Fibroblast of the conjunctiva (primary cell): Measurements from ENCODE around the gene AMMECR1.
A peak's percentile ranks its signal among the peaks of the same experiment; 100 is the strongest.

Source experiments
- DNase-seq: peaks from one replicate; pipeline ENCODE4 v3.0.0-alpha.2; 2010; ENCODE audit warnings: low read depth

The AMMECR1 gene

GRCh38 chrX:110210417-110211139, 107.3 kb downstream of the AMMECR1 start:
- DNase-seq: no peak

- DNase-seq: no peak
These were observed 109.8 kb downstream of the AMMECR1 start for GRCh38 chrX:110208092-110208491.

GRCh38 chrX:110204986-110205385, 112.9 kb downstream of the AMMECR1 start:
- DNase-seq: no peak

- DNase-seq: no peak
These were observed 116.1 kb downstream of the AMMECR1 start for GRCh38 chrX:110201799-110202198.

GRCh38 chrX:110194977-110195376, 122.9 kb downstream of the AMMECR1 start:
- DNase-seq: no peak

- no peak for DNase-seq
These were observed 125.4 kb downstream of the AMMECR1 start for GRCh38 chrX:110192516-110192915.

GRCh38 chrX:110188701-110189558, 129.0 kb downstream of the AMMECR1 start:
- DNase-seq: no peak

- DNase-seq: no peak
These were observed 134.6 kb downstream of the AMMECR1 start for GRCh38 chrX:110183314-110183713.

- DNase-seq: no peak
These were observed 135.0 kb downstream of the AMMECR1 start for GRCh38 chrX:110182865-110183264.

GRCh38 chrX:110182362-110182761, 135.5 kb downstream of the AMMECR1 start:
- no peak for DNase-seq

GRCh38 chrX:110181459-110182137, 136.3 kb downstream of the AMMECR1 start:
- DNase-seq: no peak

GRCh38 chrX:110180928-110181310, 137.0 kb downstream of the AMMECR1 start:
- DNase-seq: no peak

GRCh38 chrX:110180176-110180927, 137.5 kb downstream of the AMMECR1 start:
- DNase-seq: peak; percentile 38

- DNase-seq: no peak
These were observed 139.6 kb downstream of the AMMECR1 start for GRCh38 chrX:110178179-110178865.

GRCh38 chrX:110175696-110176095, 142.2 kb downstream of the AMMECR1 start:
- no peak for DNase-seq

GRCh38 chrX:110175146-110175545, 142.7 kb downstream of the AMMECR1 start:
- no peak for DNase-seq

GRCh38 chrX:110173192-110174175, 144.4 kb downstream of the AMMECR1 start:
- no peak for DNase-seq

GRCh38 chrX:110172215-110172614, 145.7 kb downstream of the AMMECR1 start:
- DNase-seq: no peak

- DNase-seq: no peak
These were observed 146.4 kb downstream of the AMMECR1 start for GRCh38 chrX:110171442-110171841.

- no peak for DNase-seq
These were observed 147.9 kb downstream of the AMMECR1 start for GRCh38 chrX:110170029-110170428.
